HG03439 (cell line): Measurements from ENCODE around the gene RFX7.

ENCODE experiments used
- ATAC-seq: cut with Tn5 transposase; IDR thresholded peaks from one replicate; pipeline ENCODE4 v1.9.1; 2021; ENCODE audit warnings: mild to moderate bottlenecking, moderate library complexity; ENCODE audit not compliant: unreplicated experiment

RFX7 gene

DNA sequence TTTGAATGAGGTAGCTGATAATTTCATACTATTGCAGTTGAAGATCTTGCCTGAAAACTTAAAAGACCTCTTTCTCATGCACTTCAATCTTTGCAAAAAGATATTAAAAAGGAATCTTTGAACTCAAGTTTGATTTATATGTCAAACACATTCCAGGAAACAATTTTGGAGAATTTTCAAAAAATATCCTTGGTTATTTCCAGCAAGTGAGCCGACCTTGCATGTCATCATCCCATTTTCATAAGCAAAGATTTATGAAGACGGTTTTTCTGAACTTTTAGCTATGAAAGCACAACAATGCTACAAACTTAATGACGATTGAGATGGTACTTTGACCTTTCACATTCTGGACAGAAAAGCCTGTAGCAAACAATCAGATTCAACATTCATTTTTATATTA, 95.6 kb downstream of the RFX7 start:
- ATAC-seq = no peak

DNA sequence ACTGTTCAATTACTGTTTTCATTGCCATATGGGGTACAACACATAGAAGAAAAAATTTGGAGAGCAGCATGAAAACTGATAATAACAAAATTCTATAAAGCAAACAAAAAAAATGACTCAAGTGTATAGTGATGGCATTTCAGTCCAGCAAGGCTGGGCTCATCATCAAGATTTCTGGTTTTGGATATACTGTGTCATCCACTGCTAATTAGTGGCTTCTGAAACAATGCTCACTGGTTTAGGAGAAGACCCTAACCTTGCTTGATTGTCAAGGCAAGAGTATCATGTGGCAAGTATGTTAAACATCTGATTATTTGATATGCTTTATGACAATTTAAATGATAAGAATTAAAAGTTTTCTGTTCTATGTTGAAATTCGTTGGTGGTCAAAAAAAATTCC, 96.9 kb downstream of the RFX7 start:
- no peak for ATAC-seq

DNA sequence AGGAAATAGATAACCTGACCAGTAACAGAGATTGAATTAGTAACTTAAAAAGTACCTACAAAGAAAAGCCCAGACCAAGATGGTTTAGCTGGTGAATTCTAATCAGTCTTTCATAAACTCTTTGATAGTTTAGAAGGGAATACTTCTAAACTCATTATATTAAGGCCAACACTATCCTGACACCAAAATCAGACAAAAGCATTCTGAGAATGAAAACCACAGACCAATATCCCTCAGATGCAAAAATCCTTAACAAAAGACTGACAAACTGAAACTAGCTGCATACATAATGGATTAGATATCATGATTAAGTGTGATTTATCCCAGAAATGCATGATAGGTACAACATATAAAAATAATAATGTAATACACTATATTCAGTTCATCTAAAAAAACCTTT, 115.6 kb downstream of the RFX7 start:
- no peak for ATAC-seq

DNA sequence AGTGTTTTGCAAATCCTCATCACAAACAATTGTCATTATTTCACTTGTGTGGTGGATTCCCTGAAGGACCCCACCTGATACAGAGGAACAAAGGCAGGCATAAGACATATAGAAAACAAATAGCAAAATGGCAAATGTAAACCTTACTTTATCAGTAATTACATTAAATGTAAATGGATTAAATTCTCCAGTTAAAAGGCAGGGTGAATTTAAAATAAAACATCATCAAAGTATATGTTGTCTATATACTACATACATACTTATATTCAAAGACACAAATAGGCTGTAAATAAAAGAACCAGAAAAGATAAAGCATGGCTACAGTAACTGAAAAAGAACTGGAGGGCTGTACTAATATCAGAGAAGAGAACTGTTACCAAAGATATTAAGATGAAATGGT, 117.3 kb downstream of the RFX7 start:
- no peak for ATAC-seq

DNA sequence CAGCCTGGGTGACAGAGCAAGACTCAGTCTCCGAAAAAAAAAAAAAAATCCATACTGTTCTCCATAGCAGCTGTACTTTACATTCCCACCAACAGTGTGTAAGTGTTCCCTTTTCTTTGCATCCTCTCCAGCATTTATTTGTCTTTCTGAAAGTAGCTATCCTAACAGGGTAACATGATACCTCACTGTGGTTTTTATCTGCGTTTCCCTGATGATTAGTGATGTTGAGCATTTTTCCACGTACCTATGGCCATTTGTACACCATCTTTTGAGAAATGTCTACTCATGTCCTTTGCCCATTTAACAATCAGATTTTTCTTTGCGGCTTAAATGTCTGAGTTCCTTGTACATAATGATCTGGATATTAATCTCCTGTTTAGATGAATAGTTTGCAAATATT, 119.3 kb downstream of the RFX7 start:
- ATAC-seq = no peak

DNA sequence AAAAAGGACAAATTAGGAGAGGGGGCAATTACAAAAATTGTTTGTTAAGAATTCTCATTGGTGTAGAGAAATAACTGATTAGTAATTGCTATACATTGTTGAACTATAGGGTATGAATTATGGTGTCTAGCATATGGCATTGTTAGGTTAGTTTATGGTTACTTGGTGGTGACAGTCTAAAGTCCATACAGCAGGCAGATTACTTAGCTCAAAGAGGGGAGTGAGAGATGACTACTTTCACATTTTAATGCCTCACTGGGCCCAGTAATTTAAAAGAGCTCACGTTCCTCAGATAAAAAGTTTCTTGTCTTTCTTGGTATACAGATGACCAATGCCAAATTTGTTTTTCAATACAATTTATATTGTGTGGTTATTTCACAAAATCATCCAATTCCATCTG, 137.8 kb downstream of the RFX7 start:
- no peak for ATAC-seq

DNA sequence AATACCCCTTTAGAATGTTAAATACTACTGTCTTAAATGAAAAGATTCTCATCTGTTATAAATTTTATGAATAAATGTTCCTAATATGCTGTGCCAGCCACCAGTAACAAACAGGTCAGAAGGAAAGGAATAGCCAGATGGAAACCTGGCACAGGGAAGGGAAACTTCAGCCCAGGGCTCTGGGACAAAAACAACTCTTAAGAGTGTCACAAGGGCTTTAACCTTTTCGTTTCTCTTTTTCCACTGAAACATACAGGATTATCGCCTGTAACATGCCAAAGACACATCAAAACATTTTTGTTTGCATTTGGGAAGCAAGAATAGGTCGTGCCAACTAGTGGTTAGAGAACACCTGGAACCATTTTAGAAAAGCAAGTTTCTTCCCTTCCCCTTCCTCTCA, 141.2 kb downstream of the RFX7 start:
- no peak for ATAC-seq

DNA sequence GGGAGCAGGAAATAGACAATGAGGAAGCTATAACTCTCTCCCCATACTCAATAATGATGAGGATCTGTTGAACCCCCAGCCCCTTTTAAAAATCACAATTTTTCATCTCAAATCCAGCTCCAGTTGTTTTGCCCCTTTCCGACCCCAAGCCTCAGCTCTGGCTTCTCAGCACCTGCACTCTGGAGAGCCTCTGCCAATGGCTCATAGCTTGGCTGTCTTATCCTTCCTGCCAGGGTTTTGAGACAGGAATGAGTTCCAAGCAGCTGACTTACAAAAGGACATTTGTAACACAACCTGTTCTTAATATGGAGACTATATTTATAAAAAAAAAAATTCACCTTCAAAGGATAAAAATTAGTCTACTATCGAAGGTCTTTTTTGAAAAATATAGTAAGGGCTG, 144.4 kb downstream of the RFX7 start:
- no peak for ATAC-seq

DNA sequence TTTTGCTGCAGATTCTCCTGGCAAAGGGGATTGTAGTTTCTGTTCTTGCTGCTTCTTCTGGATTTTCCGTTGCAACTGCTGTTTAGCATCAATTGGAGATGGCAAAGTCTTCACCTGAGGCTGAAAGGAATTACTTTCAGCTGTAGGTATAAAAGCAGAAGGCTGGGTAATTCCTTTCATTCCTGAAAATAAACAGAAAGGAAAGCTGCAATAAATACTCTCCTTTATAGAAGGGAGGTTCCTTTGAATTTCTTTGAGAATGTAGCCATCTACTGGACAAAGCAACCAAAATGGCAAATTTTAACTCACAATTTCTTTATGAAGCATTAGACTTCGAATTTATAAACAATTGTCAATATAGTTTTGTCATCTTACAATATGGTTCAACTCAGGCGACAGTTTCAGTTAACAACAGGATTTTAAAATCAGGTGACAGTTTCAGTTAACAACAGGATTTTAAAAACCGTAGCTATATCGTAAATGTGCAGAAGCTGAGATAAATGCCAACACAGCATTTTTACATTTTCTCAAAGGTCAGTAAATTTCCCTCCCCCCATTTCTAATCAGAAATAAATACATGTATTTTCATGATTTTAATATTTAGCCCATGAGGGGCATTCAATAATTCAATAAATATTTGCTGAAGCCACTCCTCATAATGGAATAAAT, 145.3 kb downstream of the RFX7 start:
- ATAC-seq = no peak

DNA sequence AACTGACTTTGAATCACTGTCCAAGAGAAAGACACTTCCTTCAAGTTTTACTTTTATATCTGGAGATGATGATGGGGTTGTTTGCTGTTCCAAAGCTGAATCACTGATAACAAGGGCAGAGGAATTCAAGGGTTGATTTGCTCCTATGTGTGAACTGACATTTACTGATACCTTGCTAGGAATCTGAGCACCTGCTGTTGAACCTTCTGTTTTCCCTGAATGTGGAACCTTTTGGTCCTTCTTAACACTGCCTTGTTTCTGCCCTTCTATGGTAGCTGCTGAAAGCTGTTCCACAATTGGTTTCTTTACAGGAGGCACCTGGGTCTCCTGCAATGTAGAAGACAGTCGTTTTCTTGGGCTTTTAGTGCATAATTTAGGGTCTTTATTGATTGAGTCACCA, 148.3 kb downstream of the RFX7 start:
- ATAC-seq = no peak

DNA sequence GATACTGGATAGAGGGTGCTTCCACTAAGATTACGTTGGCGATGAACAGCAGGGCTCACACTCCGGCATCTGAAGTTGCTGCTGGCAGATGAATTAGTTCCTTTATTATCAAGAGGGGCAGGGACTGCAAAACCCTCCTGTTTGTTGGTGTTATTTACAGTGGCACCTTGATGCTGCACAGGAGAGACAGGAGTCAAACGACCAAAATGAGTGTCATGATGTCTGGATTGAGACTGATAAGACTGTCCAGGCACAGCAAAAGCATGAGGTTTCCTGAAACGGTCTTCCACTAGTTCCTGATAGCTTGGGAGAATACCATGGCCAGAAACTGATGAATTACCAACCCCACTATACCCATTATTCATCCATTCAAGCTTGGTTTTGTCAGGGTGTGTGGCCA, 149.5 kb downstream of the RFX7 start:
- ATAC-seq = no peak

DNA sequence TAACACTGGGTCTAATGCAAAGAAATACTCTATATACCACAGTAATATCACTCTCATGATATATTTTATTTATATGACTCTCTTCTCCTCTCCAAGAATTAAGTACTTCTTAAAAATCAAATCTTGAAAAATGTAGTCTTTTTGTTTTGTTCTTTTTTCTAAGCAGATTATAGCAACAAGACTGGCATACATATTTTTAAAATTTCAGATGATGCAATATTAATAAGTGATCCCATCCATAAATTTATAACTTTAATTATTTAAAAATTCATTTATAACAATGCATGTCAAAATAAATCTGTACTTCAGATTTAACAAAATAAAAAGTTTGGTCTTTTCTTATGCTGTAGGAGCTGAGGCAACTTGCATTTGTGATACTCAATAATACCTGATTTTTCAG, 155.3 kb downstream of the RFX7 start:
- no peak for ATAC-seq

DNA sequence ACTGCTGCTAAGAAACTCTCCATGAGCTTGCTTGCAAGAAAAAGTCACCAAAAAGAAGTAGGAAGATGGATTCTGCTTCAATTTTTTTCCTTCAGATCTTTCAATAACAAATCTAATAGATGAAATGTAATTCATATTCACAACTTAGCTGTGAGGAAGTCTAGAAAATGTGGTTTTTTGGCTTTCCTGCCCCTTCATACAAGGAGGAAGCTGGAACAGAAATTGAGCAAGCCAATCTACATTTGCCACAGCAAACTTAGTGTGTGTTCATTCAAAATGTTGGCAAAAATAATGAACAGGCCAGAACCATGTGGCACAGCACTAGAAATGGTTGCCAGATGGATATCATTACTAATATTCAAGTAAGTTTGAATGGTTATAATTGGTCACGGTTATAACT, 157.1 kb downstream of the RFX7 start:
- ATAC-seq = no peak

DNA sequence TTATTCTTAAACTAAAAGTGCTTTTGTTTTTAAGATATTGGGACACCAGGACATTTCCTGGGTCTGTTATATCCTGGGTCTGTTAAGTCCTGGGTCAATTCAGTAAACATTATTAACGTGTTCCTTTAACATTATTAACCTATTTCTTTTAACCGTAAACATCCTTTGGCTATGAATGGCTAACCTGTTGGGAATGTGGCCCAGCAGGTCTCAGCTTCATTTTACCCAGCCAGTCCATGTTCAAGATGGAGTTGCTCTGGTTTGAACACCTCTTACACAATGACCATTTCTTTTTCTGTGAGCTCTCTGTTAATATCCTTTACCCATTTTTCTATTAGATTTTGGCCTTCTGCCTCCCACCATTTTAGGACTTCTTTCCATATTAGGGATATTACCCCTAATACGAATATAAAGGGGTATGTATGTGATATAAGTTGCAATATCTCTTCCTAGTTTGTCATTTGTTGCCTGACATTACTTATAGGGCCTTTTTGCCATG, 161.4 kb downstream of the RFX7 start:
- ATAC-seq = no peak

DNA sequence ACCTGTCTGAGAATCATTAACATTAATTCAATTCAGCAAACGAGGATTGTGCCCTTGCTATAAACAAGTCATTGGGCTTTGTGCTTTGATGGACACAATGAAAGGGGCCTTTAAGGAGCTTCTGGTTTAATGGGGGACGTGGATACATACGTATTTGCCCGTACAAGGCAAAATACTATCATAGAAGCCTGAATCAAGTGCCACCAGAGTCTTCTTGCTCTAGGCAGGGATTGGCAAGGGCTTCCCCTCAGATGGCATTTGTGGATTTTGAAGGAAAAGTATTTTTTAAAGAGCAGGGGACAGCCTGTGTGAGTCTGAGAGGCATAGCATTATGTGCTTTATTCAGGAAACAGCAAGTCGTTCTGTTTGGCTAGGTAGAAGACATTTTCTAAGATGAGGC, 166.6 kb downstream of the RFX7 start:
- no peak for ATAC-seq

DNA sequence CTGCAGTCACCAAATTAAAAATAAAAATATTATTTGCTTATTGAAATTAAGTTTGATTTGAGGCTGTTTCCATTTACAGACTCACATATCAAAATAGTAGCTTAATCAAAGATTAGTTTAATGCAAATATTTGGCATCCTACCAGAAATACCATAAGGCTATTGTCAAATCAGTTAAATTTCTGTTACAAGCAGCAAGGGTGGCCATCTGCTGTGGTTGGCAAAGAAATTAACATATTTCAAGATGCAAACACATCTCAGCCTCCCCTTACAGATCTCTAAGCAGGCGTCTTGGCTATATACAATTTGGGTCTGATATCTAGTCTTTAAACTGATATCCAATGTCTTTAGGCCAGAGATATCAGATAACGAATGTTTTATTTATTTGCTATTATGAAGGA, 167.0 kb downstream of the RFX7 start:
- ATAC-seq = no peak

DNA sequence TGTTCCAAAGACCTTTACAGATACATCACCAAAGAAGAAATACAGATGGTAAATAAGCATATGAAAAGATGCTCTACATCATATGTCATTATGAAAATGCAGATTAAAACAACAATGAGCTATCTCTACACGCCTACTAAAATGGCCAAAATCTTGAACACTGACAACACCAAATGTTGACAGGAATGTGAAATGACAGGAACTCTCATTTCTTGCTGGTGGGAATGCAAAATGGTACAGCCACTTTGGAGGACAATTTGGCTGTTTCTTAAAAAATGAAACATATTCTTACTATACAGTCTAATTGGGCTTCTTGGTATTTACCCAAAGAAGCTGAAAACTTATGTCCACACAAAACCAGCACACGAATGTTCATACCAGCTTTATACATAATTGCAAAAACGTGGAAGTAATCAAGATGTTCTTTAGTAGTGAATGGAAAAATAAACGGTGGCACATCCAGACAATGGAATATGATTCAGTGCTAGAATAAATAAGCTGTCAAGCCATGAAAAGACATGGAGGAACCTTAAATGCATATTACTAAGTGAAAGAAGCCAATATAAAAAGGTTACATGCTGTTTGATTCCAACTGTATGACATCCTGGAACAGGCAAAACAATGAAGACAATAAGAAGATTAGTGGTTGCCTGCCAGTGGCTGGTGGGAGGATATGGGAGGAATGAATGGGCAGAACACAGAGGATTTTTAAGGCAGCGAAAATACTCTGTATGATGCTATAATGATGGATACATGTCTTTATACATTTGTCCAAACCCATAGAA, 169.0 kb downstream of the RFX7 start:
- ATAC-seq = no peak

DNA sequence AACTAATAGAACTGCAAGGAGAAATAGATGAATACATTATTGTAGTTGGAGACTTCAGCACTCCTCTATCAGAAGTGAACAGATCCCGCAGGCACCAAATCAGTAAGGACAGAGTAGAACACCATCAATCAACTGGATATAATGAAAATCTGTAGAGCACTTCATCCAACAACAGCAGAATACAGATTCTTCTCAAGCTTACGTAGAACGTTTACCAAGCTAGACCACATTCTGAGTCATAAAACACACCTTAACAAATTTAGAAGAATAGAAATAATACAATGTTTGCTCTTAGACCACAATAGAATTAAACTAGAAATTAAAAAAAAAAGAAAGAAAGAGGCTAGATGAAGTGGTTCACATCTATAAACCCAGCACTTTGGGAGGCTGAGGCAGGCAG, 179.5 kb downstream of the RFX7 start:
- no peak for ATAC-seq

DNA sequence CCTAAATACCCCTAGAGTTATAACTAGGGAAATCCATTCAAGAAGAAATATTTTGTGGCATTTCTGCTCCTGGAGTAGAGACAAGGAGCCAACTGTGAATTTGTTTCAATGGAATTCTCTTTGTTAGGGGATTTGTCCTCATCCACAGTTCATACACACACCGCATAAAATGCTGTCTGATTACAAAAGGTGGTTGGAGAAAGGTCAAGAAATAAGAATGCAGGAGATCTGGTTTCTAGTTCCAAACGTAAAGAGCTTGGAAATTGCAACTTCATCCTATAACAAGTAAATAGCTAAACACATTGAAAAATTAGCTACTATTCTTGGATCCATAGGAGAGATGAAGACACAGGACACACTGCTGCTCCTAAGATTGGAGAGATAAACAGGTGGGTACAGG, 184.0 kb downstream of the RFX7 start:
- no peak for ATAC-seq

DNA sequence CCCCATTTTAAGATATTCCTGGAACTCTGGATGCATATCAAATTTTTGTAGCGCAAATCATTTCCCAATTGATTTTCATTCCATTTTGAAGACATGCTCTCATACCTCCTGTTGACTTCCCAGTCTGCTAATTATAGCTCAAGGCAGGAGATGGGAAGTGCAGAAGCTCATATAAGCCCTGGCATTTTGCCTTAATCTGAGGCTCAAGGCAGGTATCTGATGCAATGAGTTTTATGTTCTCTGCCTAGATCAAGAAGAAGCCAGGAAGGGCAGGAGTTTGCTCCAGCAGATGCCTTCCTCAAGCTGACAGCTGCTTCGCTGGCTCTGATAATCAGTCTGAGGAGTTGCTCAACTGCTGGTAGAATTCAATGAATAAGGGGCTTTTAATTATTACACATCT, 184.7 kb downstream of the RFX7 start:
- no peak for ATAC-seq

DNA sequence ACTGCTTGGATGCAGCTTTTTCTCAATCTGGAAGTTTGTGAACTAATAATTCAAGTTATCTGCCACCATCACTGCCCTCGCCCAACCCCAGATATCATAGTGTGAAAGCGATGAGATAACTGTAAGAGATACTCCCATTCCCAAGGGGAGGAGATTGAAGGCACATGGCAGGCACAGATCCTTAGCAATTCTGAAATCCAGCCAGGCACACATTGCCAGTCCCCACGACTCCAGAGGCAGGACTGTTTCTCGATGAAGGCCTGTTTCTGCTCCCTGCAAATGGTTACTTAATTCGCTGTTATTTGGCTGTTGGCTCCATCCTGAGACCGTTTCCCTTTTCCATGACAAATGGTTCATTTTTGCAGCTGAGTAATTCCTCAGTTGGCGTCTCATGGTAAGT, 187.1 kb downstream of the RFX7 start:
- ATAC-seq = no peak

DNA sequence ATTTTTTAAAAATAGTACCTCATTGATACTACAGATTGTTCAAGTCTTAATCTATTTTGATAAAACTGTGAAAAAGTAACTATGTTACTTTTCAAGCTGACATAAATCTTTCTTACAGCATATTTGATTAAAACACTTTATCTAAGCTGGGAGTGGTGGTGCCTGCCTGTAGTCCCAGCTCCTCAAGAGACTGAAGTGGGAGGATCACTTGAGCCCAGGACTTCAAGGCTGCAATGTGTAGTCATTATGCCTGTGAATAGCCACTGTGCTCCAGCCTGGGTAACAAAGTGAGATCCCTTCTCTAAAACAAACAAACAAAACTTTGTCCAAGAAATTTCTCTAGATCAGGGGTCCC, 190.7 kb downstream of the RFX7 start:
- no peak for ATAC-seq
